Ishikawa (cell line): Measurements from ENCODE around the gene CNTN4.

Experiments
- NFIC ChIP-seq: IDR thresholded peaks from 2 replicates; pipeline ENCODE4 v1.6.1; 2012
- REST ChIP-seq: IDR thresholded peaks from 2 replicates; pipeline ENCODE4 v1.6.1; 2012; ENCODE audit warnings: low read depth, mild to moderate bottlenecking
- TAF1 ChIP-seq: IDR thresholded peaks from 2 replicates; pipeline ENCODE4 v1.6.1; 2012; ENCODE audit warnings: low read depth, mild to moderate bottlenecking
- YY1 ChIP-seq: IDR thresholded peaks from 2 replicates; pipeline ENCODE4 v1.6.1; 2012; ENCODE audit warnings: low read depth

- TF ChIP-seq NFIC: no peak
- no peak for TF ChIP-seq TAF1
- no peak for TF ChIP-seq REST
- TF ChIP-seq YY1: no peak
These were observed 112.9 kb downstream of the CNTN4 start for GRCh38 chr3:2211568-2211967.
